Prostate gland (tissue), 2 donors: ENCODE data around the gene EPN1. TPM values are rescaled to one million over a fixed set of nuclear protein-coding genes. Genes with fewer than 3 reads are reported as not detected.
"Not testable (repeated sequence)": the region's sequence is repeated elsewhere in the genome, so short reads cannot be mapped to it uniquely, and the experiment has no call there.

Experiments used
- DNase-seq: peaks from one replicate; pipeline ENCODE4 v3.0.0-alpha.2; 2019; ENCODE audit warnings: low spot score
- H3K27ac ChIP-seq, 2 donors: fragments of 200-600 bp; sonication (generic); 2 replicates each; pipeline ENCODE4 v1.5.1; 2017 to 2019
- H3K27me3 ChIP-seq: fragments of 200-600 bp; sonication (generic); replicated peaks from 2 replicates; pipeline ENCODE4 v1.5.1; 2019; ENCODE audit not compliant: insufficient read depth
- H3K36me3 ChIP-seq, 2 donors: fragments of 200-600 bp; sonication (generic); 1 replicate in 1 of 2; 2 replicates in 1 of 2; pipeline versions ENCODE4 v1.5.1 to v1.8.1; 2017 to 2019
- H3K4me1 ChIP-seq: fragments of 200-600 bp; sonication (generic); replicated peaks from 2 replicates; pipeline ENCODE4 v1.5.1; 2019
- H3K4me3 ChIP-seq, 2 donors: fragments of 200-600 bp; sonication (generic); 2 replicates each; pipeline ENCODE4 v1.5.1; 2017 to 2019
- H3K9me3 ChIP-seq: fragments of 200-600 bp; sonication (generic); 2 replicates; pipeline ENCODE4 v1.5.1; 2017
- CTCF ChIP-seq, 4 experiments: fragments of 200-600 bp in 2 of 4; fragments of 450-650 bp in 2 of 4; sonication (generic) in 2 of 4; IDR thresholded peaks; 1 replicate in 3 of 4; 2 replicates in 1 of 4; pipeline ENCODE4 v1.5.1; 2016 to 2019; ENCODE audit warnings: antibody characterized with exemption in 4 of 4, mild to moderate bottlenecking in 2 of 4, moderate library complexity in 2 of 4
- POLR2A ChIP-seq: fragments of 450-650 bp; IDR thresholded peaks from one replicate; pipeline ENCODE4 v1.6.1; 2016; ENCODE audit warnings: antibody characterized with exemption, mild to moderate bottlenecking
- POLR2AphosphoS5 ChIP-seq: sonication (generic); formaldehyde crosslinking; IDR thresholded peaks from one replicate; pipeline ENCODE4 v1.6.1; 2017; ENCODE audit warnings: antibody characterized with exemption
- WGBS: methylation state at CpG from one replicate; pipeline ENCODE4 v1.1.5; 2018; 5-methylcytosine and 5-hydroxymethylcytosine counted together
- intact Hi-C: fragments of 100-400 bp; cut with DNase I; formaldehyde crosslinking; loops from one replicate; pipeline ENCODE4 v1.14.2; 2022
- total RNA-seq, 2 donors: library from RNA; depleted of rRNA; stranded (reverse); fragments of >200 nt; gene quantifications; one replicate each; pipeline ENCODE4 v1.1.0, GENCODE V29; 2016

The EPN1 gene
- total RNA-seq, 2 donors from 2014 or later = 160 to 345 TPM

- no peak overlapping the region for H3K27ac ChIP-seq
- H3K4me3 ChIP-seq = no peak overlapping the region
- 89% methylated on average over 3 of the region's 3 CpGs for WGBS
- H3K4me1 ChIP-seq = no peaks in the 10 kb centered on the region
- H3K36me3 ChIP-seq = no peaks in the 10 kb centered on the region
- no peak for TF ChIP-seq POLR2AphosphoS5
- TF ChIP-seq POLR2A = no peak
- no peak for TF ChIP-seq CTCF (IDR thresholded peaks at IDR 0.05)
- H3K9me3 ChIP-seq = no peaks in the 10 kb centered on the region
- intact Hi-C loops = no loop called here
- no peaks in the 10 kb centered on the region for H3K27me3 ChIP-seq
- no peak for DNase-seq
Measured at GRCh38 chr19:55720801-55721200, 45.8 kb downstream of the EPN1 start.

GRCh38 chr19:55723491-55723890, 48.5 kb downstream of the EPN1 start:
- DNase-seq = no peak
- H3K9me3 ChIP-seq = no peaks in the 10 kb centered on the region
- H3K36me3 ChIP-seq = no peaks in the 10 kb centered on the region
- H3K27ac ChIP-seq = no peak overlapping the region
- intact Hi-C loops = no loop called here
- WGBS = 80% methylated on average over 8 of the region's 8 CpGs
- TF ChIP-seq POLR2AphosphoS5 (no peak), POLR2A (no peak), CTCF (IDR thresholded peaks at IDR 0.05) (no peak)
- H3K4me1 ChIP-seq = no peaks in the 10 kb centered on the region
- no peaks in the 10 kb centered on the region for H3K27me3 ChIP-seq
- no peak overlapping the region for H3K4me3 ChIP-seq

GRCh38 chr19:55730378-55730777, 55.4 kb downstream of the EPN1 start:
- intact Hi-C loops, H3K36me3 ChIP-seq, H3K27me3 ChIP-seq, H3K4me3 ChIP-seq, H3K27ac ChIP-seq, H3K4me1 ChIP-seq, H3K9me3 ChIP-seq, DNase-seq: not testable (repeated sequence)
- 83% methylated on average over 2 of the region's 2 CpGs for WGBS

GRCh38 chr19:55738302-55738701, 63.3 kb downstream of the EPN1 start, which contains the start of gene NLRP9:
Gene NLRP9 (minus strand): TSS chr19:55738402. CDS start chr19:55738374, 28 bp downstream.
- Histone ChIP-seq H3K4me3 (no peak within 1 kb of the TSS), H3K36me3 (no peaks in the 10 kb centered on the region), H3K9me3 (no peaks in the 10 kb centered on the region), H3K27me3 (no peaks in the 10 kb centered on the region), H3K27ac (no peak within 1 kb of the TSS), H3K4me1 (no peaks in the 10 kb centered on the region)
- no peak for DNase-seq
- TF ChIP-seq POLR2AphosphoS5 (no peak), POLR2A (no peak), CTCF (IDR thresholded peaks at IDR 0.05) (no peak)
- intact Hi-C loops = no loop called here
- 91% methylated on average over 3 of the region's 3 CpGs for WGBS

GRCh38 chr19:55750715-55751114, 75.7 kb downstream of the EPN1 start:
- Histone ChIP-seq H3K9me3 (no peaks in the 10 kb centered on the region), H3K4me1 (no peaks in the 10 kb centered on the region), H3K27ac (no peak overlapping the region), H3K4me3 (no peak overlapping the region), H3K27me3 (no peaks in the 10 kb centered on the region), H3K36me3 (no peaks in the 10 kb centered on the region)
- no peak for TF ChIP-seq POLR2A
- no peak for TF ChIP-seq POLR2AphosphoS5
- no peak for TF ChIP-seq CTCF (IDR thresholded peaks at IDR 0.05)
- intact Hi-C loops = no loop called here
- DNase-seq = no peak
- 91% methylated on average over 6 of the region's 6 CpGs for WGBS
